D721Med (cell line): ENCODE data around the gene FAM186B.
A peak's percentile ranks its signal among the peaks of the same experiment; 100 is the strongest.

ENCODE experiments used
- DNase-seq: peaks from one replicate; pipeline ENCODE4 v3.0.0; 2011; ENCODE audit warnings: low spot score; ENCODE audit not compliant: insufficient read length
- FAIRE-seq: peaks from 2 replicates; lab custom pipeline; 2011; peaks lifted over from hg19 to GRCh38; lab: Jason Lieb, UNC
- CTCF ChIP-seq: IDR thresholded peaks from 2 replicates; pipeline ENCODE4 v1.5.1; 2012; ENCODE audit warnings: mild to moderate bottlenecking, control low read depth; ENCODE audit not compliant: insufficient read depth; ENCODE audit errors: missing control alignments

The FAM186B gene

GRCh38 chr12:49647827-49648711 is 42.6 kb upstream of the FAM186B start:
- no peak for TF ChIP-seq CTCF
- no peak for FAIRE-seq
- DNase-seq = no peak

GRCh38 chr12:49646871-49647654 is 41.6 kb upstream of the FAM186B start:
- DNase-seq (no peak), FAIRE-seq (no peak)
- TF ChIP-seq CTCF = no peak

- no peak for DNase-seq
- no peak for FAIRE-seq
- no peak for TF ChIP-seq CTCF
Measured at GRCh38 chr12:49646331-49646830, 40.9 kb upstream of the FAM186B start.

- DNase-seq (no peak), FAIRE-seq (no peak)
- no peak for TF ChIP-seq CTCF
Measured at GRCh38 chr12:49645146-49646039, 40.0 kb upstream of the FAM186B start.

GRCh38 chr12:49644620-49644994 is 39.2 kb upstream of the FAM186B start:
- FAIRE-seq = no peak
- peak; percentile 95 for DNase-seq
- TF ChIP-seq CTCF = peak; percentile 95

- FAIRE-seq = no peak
- TF ChIP-seq CTCF = no peak
- DNase-seq = no peak
Measured at GRCh38 chr12:49643961-49644619, 38.7 kb upstream of the FAM186B start.
